Astrocyte (in vitro differentiated cells and primary cell): ENCODE data around the gene IBSP. TPM values are rescaled to one million over a fixed set of nuclear protein-coding genes. Genes with fewer than 3 reads are reported as not detected.

Experiments
- DNase-seq: peaks from one replicate; pipeline ENCODE4 v3.0.0-alpha.2; 2010; ENCODE audit warnings: low read depth
- FAIRE-seq: peaks from 2 replicates; lab custom pipeline; 2011; peaks lifted over from hg19 to GRCh38; lab: Jason Lieb, UNC
- H2AFZ ChIP-seq: 2 replicates; pipeline ENCODE4 v1.6.0; 2012; ENCODE audit warnings: low read depth, low read length, inconsistent platforms
- H3K27ac ChIP-seq: 2 replicates; pipeline ENCODE4 v1.5.1; 2011; ENCODE audit warnings: low read depth, low read length, inconsistent platforms
- H3K27me3 ChIP-seq: 2 replicates; pipeline ENCODE4 v1.6.0; 2011; ENCODE audit warnings: low read length, inconsistent platforms; ENCODE audit not compliant: insufficient read depth
- H3K36me3 ChIP-seq: 2 replicates; pipeline ENCODE4 v1.5.1; 2011; ENCODE audit warnings: low read length, inconsistent platforms; ENCODE audit not compliant: insufficient read depth
- H3K4me1 ChIP-seq: 2 replicates; pipeline ENCODE4 v1.5.1; 2011; ENCODE audit warnings: low read length, inconsistent platforms; ENCODE audit not compliant: insufficient read depth
- H3K4me2 ChIP-seq: 2 replicates; pipeline ENCODE4 v1.6.0; 2012; ENCODE audit warnings: low read length, inconsistent platforms
- H3K4me3 ChIP-seq: 2 replicates; pipeline ENCODE4 v1.5.1; 2011; ENCODE audit warnings: low read depth, mild to moderate bottlenecking, low read length, inconsistent platforms; ENCODE audit not compliant: insufficient read depth
- H3K79me2 ChIP-seq: 2 replicates; pipeline ENCODE4 v1.6.0; 2012; ENCODE audit warnings: mild to moderate bottlenecking, low read length, inconsistent platforms; ENCODE audit not compliant: insufficient read depth
- H3K9ac ChIP-seq: 2 replicates; pipeline ENCODE4 v1.6.0; 2012; ENCODE audit warnings: mild to moderate bottlenecking, low read length, inconsistent platforms
- H3K9me3 ChIP-seq: 2 replicates; pipeline ENCODE4 v1.5.1; 2012; ENCODE audit warnings: low read depth, mild to moderate bottlenecking, low read length, inconsistent platforms; ENCODE audit not compliant: insufficient read depth
- H4K20me1 ChIP-seq: 2 replicates; pipeline ENCODE4 v1.6.0; 2012; ENCODE audit warnings: low read length, inconsistent platforms; ENCODE audit not compliant: insufficient read depth
- H3K27ac Mint-ChIP-seq: one replicate; pipeline ENCODE4 v1.8.0; 2021; ENCODE audit warnings: mild to moderate bottlenecking, mixed read lengths; ENCODE audit not compliant: unreplicated experiment
- H3K27me3 Mint-ChIP-seq: one replicate; pipeline ENCODE4 v1.8.0; 2021; ENCODE audit warnings: low read depth, mixed read lengths; ENCODE audit not compliant: unreplicated experiment
- H3K36me3 Mint-ChIP-seq: one replicate; pipeline ENCODE4 v1.8.0; 2021; ENCODE audit warnings: low read depth, mixed read lengths; ENCODE audit not compliant: unreplicated experiment
- H3K4me1 Mint-ChIP-seq: one replicate; pipeline ENCODE4 v1.8.0; 2021; ENCODE audit warnings: low read depth, mixed read lengths; ENCODE audit not compliant: unreplicated experiment
- H3K4me3 Mint-ChIP-seq: one replicate; pipeline ENCODE4 v1.8.0; 2021; ENCODE audit warnings: mild to moderate bottlenecking, moderate library complexity, mixed read lengths; ENCODE audit not compliant: unreplicated experiment
- H3K9me3 Mint-ChIP-seq: one replicate; pipeline ENCODE4 v1.8.0; 2021; ENCODE audit warnings: mild to moderate bottlenecking, mixed read lengths; ENCODE audit not compliant: unreplicated experiment
- EZH2 ChIP-seq: IDR thresholded peaks from 2 replicates; pipeline ENCODE4 v1.6.1; 2012; ENCODE audit warnings: mild to moderate bottlenecking, low read length, inconsistent platforms; ENCODE audit not compliant: insufficient read depth
- total RNA-seq: library from RNA; stranded (reverse); gene quantifications from 2 replicates; pipeline ENCODE4 v1.2.1, GENCODE V29; 2021
- TF ChIP-seq, protein P1 (sequence below): IDR thresholded peaks from 2 replicates; pipeline ENCODE4 v1.5.1; 2011; ENCODE audit warnings: low read depth, mild to moderate bottlenecking, inconsistent platforms, low read length, moderate library complexity; ENCODE audit not compliant: insufficient read depth

The IBSP gene
- total RNA-seq, 1 donor from 2014 or later = not detected

DNA sequence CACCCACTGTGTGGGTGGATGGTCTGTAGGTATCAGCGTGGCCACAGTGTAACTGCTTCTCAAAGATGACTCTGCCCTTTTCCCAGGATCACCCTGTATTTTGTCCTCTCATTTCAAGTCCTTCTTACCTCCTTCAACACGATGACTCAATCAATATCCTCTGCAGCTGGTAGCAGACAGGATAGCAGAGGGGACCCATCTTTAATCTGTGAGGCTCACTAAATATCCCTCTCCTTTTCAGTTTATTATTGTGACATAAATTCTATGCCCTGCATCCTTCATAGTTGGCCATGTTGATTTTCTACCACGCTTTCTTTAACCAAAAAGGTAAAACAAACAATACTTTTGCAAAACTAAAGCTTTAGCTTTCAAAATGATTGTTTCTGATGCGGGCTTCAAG, 23.8 kb downstream of the IBSP start:
- Histone ChIP-seq H3K9ac (no peak overlapping the region), H2AFZ (no peak overlapping the region), H3K36me3 (no peaks in the 10 kb centered on the region), H4K20me1 (no peaks in the 10 kb centered on the region), H3K79me2 (no peaks in the 10 kb centered on the region), H3K27ac (no peak overlapping the region), H3K9me3 (no peaks in the 10 kb centered on the region), H3K4me2 (no peak overlapping the region), H3K27me3 (no peaks in the 10 kb centered on the region), H3K4me1 (peaks cover 13% of the 10 kb centered on the region), H3K4me3 (no peak overlapping the region)
- Mint-ChIP-seq H3K27me3 (no peaks in the 10 kb centered on the region), H3K36me3 (peaks cover 3% of the 10 kb centered on the region), H3K4me3 (no peak overlapping the region), H3K27ac (no peak overlapping the region), H3K9me3 (peaks cover 6% of the 10 kb centered on the region), H3K4me1 (peaks cover 15% of the 10 kb centered on the region)
- FAIRE-seq = no peak
- DNase-seq = no peak
- TF ChIP-seq, protein P1, sequence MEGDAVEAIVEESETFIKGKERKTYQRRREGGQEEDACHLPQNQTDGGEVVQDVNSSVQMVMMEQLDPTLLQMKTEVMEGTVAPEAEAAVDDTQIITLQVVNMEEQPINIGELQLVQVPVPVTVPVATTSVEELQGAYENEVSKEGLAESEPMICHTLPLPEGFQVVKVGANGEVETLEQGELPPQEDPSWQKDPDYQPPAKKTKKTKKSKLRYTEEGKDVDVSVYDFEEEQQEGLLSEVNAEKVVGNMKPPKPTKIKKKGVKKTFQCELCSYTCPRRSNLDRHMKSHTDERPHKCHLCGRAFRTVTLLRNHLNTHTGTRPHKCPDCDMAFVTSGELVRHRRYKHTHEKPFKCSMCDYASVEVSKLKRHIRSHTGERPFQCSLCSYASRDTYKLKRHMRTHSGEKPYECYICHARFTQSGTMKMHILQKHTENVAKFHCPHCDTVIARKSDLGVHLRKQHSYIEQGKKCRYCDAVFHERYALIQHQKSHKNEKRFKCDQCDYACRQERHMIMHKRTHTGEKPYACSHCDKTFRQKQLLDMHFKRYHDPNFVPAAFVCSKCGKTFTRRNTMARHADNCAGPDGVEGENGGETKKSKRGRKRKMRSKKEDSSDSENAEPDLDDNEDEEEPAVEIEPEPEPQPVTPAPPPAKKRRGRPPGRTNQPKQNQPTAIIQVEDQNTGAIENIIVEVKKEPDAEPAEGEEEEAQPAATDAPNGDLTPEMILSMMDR = no peak
- TF ChIP-seq EZH2 = no peak

GRCh38 chr4:87823724-87824123, 24.4 kb downstream of the IBSP start:
- no peak overlapping the region for H3K4me2 ChIP-seq
- H3K27ac ChIP-seq = no peak overlapping the region
- peaks cover 14% of the 10 kb centered on the region for H3K4me1 Mint-ChIP-seq
- H3K9me3 Mint-ChIP-seq = peaks cover 6% of the 10 kb centered on the region
- no peak overlapping the region for H2AFZ ChIP-seq
- H3K36me3 Mint-ChIP-seq = peaks cover 3% of the 10 kb centered on the region
- no peak overlapping the region for H3K27ac Mint-ChIP-seq
- TF ChIP-seq, protein P1 = no peak
- no peak for TF ChIP-seq EZH2
- H3K4me3 Mint-ChIP-seq = no peak overlapping the region
- no peaks in the 10 kb centered on the region for H3K27me3 ChIP-seq
- H4K20me1 ChIP-seq = no peaks in the 10 kb centered on the region
- no peak overlapping the region for H3K9ac ChIP-seq
- no peaks in the 10 kb centered on the region for H3K9me3 ChIP-seq
- H3K79me2 ChIP-seq = no peaks in the 10 kb centered on the region
- no peaks in the 10 kb centered on the region for H3K27me3 Mint-ChIP-seq
- peaks cover 12% of the 10 kb centered on the region for H3K4me1 ChIP-seq
- no peak for FAIRE-seq
- no peaks in the 10 kb centered on the region for H3K36me3 ChIP-seq
- DNase-seq = no peak
- no peak overlapping the region for H3K4me3 ChIP-seq

- DNase-seq (no peak), FAIRE-seq (no peak)
- no peak for TF ChIP-seq EZH2
- TF ChIP-seq, protein P1 = no peak
These were observed 25.0 kb downstream of the IBSP start for GRCh38 chr4:87824352-87824751.

More at GRCh38 chr4:87824352-87824751, 25.0 kb downstream of the IBSP start:
- Mint-ChIP-seq H3K9me3 (peaks cover 3% of the 10 kb centered on the region), H3K27me3 (no peaks in the 10 kb centered on the region), H3K4me1 (peaks cover 7% of the 10 kb centered on the region), H3K36me3 (no peaks in the 10 kb centered on the region), H3K4me3 (no peak overlapping the region), H3K27ac (no peak overlapping the region)
- H3K36me3 ChIP-seq = no peaks in the 10 kb centered on the region
- no peak overlapping the region for H3K4me2 ChIP-seq
- H3K4me3 ChIP-seq = no peak overlapping the region
- H3K27me3 ChIP-seq = no peaks in the 10 kb centered on the region
- no peak overlapping the region for H3K27ac ChIP-seq
- no peaks in the 10 kb centered on the region for H3K9me3 ChIP-seq
- H3K4me1 ChIP-seq = peaks cover 6% of the 10 kb centered on the region
- no peak overlapping the region for H3K9ac ChIP-seq
- H2AFZ ChIP-seq = no peak overlapping the region
- no peaks in the 10 kb centered on the region for H4K20me1 ChIP-seq
- no peaks in the 10 kb centered on the region for H3K79me2 ChIP-seq
